IgD-negative memory B cell (primary cell): ENCODE measurements around the gene URGCP. TPM values are rescaled to one million over a fixed set of nuclear protein-coding genes. Genes with fewer than 3 reads are reported as not detected.

Experiments
- H3K27ac Mint-ChIP-seq, 3 donors: one replicate each; pipeline ENCODE4 v1.8.0; 2020 to 2022; ENCODE audit warnings: mild to moderate bottlenecking in 3 of 3, mixed read lengths in 3 of 3, moderate library complexity in 1 of 3
- H3K27me3 Mint-ChIP-seq: one replicate; pipeline ENCODE4 v1.8.0; 2021; ENCODE audit warnings: mixed read lengths
- H3K36me3 Mint-ChIP-seq: one replicate; pipeline ENCODE4 v1.8.0; 2020; ENCODE audit warnings: mild to moderate bottlenecking, mixed read lengths
- H3K4me1 Mint-ChIP-seq, 3 donors: one replicate each; pipeline ENCODE4 v1.8.0; 2020 to 2022; ENCODE audit warnings: mixed read lengths in 3 of 3, mild to moderate bottlenecking in 1 of 3
- H3K4me3 Mint-ChIP-seq, 4 donors: one replicate each; pipeline ENCODE4 v1.8.0; 2020 to 2022; ENCODE audit warnings: mild to moderate bottlenecking in 4 of 4, mixed read lengths in 4 of 4, moderate library complexity in 3 of 4
- H3K9me3 Mint-ChIP-seq, 3 donors: one replicate each; pipeline ENCODE4 v1.8.0; 2020 to 2021; ENCODE audit warnings: mixed read lengths in 3 of 3, mild to moderate bottlenecking in 1 of 3
- polyA plus RNA-seq: library from polyadenylated mRNA; unstranded; fragments of 300-500 nt; fragmentation: Illumina TruSeq; gene quantifications from one replicate; pipeline ENCODE4 v1.2.3, GENCODE V29; 2021

The URGCP gene
- polyA plus RNA-seq, 1 donor from 2014 or later, result 24.4 TPM

DNA sequence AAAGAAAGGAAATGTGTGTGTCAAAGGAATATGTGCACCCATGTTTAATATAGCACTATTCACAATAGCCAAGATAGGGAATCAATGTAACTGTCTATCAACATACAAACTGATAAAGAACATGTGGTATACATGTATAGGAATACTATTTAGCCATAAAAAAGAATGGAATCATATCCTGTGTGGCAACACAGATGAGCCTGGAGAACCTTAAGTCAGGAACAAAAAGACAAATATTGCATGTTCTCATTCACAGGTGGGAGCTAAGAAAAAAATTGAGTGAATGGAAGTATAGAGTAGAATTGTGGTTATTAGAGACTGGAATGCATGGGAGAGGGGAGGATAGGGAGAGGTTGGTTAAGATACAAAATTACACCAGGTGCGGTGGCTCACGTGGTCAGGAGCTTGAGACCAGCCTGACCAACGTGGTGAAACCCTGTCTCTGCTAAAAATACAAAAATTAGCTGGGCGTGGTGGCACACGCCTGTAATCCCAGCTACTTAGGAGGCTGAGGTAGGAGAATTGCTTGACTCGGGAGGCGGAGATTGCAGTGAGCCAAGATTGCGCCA is 10.5 kb downstream of the URGCP start:
- H3K27ac Mint-ChIP-seq, result no peak overlapping the region
- peaks cover 11% of the 10 kb centered on the region for H3K36me3 Mint-ChIP-seq
- peaks cover 0 to 4% (median 2%) of the 10 kb centered on the region in 3 donors for H3K9me3 Mint-ChIP-seq
- H3K4me1 Mint-ChIP-seq, result peaks cover 17 to 23% (median 18%) of the 10 kb centered on the region in 3 donors
- no peaks in the 10 kb centered on the region for H3K27me3 Mint-ChIP-seq
- H3K4me3 Mint-ChIP-seq, result peak overlapping the region in 2 of 4 donors; percentile 57 to 61

DNA sequence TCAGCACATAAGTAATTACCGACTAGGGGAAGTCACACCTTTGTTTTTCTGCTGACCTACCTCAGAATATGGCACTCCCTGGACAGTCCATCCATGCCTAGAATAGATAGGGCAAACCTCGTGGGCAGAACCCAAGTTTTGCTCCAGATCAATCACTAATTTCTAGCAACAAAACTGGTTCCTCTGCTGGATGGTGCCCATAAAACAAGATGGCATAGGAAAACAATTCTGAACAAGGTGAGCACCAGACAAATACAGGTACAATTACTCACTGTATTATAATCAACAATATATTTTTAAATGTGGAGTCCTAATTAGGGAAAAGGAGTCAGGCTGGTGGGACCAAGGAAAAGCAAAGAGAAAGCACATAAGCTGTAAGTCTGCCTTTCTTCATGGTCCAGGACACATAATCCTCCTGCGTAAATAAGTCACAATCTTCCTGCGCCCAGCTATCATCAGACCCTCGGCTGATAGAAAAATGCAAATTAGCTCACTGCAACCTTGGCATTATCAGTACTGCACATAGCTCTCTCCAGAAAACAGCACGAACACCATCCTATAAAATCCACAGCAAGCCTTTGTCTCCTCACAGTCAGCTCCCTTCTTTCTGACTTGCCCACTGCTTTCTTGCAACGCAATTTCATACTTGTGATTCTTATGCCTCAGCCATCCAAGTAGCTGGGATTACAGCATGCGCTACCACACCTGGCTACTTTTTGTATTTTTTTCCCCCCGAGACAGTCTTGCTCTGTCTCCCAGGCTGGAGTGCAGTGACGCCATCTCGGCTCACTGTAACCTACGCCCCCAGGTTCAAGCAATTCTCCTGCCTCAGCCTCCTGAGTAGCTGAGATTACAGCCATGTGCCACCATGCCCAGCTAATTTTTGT is 15.1 kb downstream of the URGCP start:
- Mint-ChIP-seq H3K27ac (no peak overlapping the region), H3K27me3 (no peaks in the 10 kb centered on the region), H3K4me1 (peaks cover 9 to 26% (median 24%) of the 10 kb centered on the region in 3 donors), H3K9me3 (peaks cover 0 to 4% (median 2%) of the 10 kb centered on the region in 3 donors), H3K36me3 (peaks cover 9% of the 10 kb centered on the region), H3K4me3 (no peak overlapping the region)

DNA sequence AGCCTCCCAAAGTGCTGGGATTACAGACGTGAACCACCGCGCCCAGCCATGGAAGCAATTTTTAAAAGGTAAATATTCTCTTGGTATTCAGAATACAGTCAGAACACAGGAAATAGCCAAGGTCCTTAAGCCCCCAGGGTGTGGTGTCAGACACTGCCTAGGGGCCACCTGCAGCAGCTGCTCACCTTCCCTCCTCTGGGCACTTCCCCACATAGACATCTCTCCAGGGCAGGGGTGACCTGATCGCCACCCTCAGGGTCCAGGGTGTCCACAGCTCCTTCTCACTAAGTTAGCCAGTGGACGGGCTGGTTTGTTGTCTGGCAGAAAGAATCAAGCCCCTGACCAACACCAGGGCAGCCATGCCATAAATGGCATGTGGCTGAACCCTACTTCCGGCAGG is 15.9 kb downstream of the URGCP start:
- Mint-ChIP-seq H3K27me3 (no peaks in the 10 kb centered on the region), H3K4me1 (peaks cover 9 to 24% (median 19%) of the 10 kb centered on the region in 3 donors), H3K27ac (no peak overlapping the region)

DNA sequence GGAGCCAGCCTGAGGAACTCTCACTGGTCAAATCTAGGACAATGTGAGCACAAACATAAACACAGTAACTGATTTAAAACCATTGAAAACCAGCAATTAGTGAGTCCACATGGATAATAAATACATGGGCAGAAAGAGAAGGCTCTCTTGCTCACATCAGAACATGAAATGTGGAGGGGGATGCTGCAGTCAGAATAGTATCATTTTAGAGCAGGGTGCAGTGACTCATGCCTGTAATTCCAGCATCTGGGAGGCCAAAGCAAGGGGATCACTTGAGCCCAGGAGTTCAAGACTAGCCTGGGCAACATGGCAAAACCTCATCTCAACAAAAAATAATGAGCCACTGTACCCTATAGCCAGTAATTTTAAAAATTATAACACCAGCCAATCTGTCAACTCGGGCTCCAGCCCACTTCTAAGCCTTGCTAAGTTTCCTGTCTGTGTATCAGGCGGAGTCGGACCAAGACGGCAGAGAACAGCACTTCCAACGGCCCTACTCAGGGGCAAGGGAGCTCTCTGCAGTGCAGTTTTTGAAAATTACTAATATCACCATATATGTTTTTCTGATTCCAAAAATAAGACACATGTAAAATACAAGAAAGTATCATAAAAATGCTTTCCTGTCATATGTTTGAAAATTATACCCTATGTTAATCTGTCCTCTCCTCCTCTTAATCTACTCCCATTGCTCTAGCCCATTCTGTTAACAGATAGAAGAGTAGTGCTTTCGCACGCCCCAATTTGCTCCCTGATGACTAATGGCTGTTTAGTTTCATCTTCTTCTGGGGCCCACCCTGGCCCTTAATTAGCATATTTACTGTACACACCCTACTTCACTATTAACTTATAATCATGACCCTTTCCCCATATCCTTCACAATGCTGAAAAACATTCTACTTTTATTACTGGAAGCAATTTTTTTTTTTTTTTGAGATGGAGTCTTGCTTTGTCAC is 17.1 kb downstream of the URGCP start:
- no peak overlapping the region for H3K4me3 Mint-ChIP-seq
- peaks cover 5% of the 10 kb centered on the region for H3K36me3 Mint-ChIP-seq
- H3K27ac Mint-ChIP-seq, result no peak overlapping the region
- H3K4me1 Mint-ChIP-seq, result peaks cover 9 to 22% (median 19%) of the 10 kb centered on the region in 3 donors
- no peaks in the 10 kb centered on the region for H3K27me3 Mint-ChIP-seq
- H3K9me3 Mint-ChIP-seq, result no peaks in the 10 kb centered on the region

More for the DNA sequence above, 15.9 kb downstream of the URGCP start:
- Mint-ChIP-seq H3K9me3 (no peaks in the 10 kb centered on the region), H3K36me3 (peaks cover 6% of the 10 kb centered on the region), H3K4me3 (no peak overlapping the region)

DNA sequence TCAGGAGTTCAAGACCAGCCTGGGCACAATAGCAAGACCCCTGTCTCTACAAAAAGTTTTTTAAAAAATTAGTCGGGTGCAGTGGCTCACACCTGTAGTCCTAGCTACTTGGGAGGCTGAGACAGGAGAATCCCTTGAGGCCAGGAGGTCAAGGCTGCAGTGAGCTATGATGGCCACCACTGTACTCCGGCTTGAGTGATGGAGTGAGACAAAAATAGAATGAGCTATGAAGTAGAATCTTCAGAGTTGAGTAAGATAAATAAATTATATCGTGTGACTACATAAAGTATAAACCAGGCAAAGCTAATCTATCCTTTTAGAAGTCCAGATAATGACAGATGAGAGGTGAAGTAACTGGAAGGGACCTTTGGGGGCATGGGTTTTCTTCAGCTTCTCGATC is 21.8 kb downstream of the URGCP start:
- H3K27me3 Mint-ChIP-seq, result no peaks in the 10 kb centered on the region
- H3K4me3 Mint-ChIP-seq, result no peak overlapping the region
- H3K9me3 Mint-ChIP-seq, result no peaks in the 10 kb centered on the region
- H3K27ac Mint-ChIP-seq, result no peak overlapping the region
- peaks cover 10% of the 10 kb centered on the region for H3K36me3 Mint-ChIP-seq
- H3K4me1 Mint-ChIP-seq, result peaks cover 0 to 8% (median 4%) of the 10 kb centered on the region in 3 donors

DNA sequence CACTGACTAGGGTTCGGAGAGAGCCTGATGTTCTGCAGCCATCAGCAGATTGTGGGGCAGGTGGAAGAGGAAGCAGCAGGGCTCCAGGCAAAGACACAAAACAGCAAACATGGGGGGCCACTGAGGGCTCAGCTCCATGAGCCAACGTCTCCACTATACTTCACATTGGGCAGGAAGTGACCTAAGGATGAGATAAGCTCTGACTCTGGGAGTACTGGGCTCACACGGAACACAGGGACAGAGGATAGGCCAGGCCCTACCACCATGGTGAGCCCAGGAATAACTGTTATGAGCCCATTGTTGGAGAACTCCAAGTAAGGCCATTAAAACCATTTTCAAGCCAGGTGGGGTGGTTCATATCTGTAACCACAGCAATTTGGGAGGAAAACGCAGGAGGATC is 22.2 kb downstream of the URGCP start:
- Mint-ChIP-seq H3K27me3 (no peaks in the 10 kb centered on the region), H3K36me3 (peaks cover 10% of the 10 kb centered on the region), H3K4me3 (no peak overlapping the region), H3K9me3 (no peaks in the 10 kb centered on the region), H3K4me1 (peaks cover 0 to 8% (median 0%) of the 10 kb centered on the region in 3 donors), H3K27ac (no peak overlapping the region)

DNA sequence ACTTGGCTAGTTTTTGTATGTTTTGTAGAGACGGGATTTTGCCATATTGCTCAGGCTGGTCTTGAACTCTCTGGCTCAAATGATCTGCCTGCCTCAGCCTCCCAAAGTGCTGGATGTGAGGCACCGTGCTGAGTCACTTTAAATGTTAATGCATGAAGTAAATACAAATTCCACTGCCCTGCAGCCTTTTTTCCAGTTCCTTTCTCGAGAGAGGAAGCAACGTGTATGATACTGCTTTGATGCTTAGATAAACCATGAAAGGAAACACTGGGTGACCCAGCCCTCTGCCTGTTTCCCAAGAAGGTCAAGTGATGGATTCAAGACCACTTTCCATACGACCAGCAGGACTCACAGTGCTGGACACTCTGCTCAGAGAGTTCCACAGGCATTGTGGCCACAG is 25.8 kb downstream of the URGCP start:
- Mint-ChIP-seq H3K27me3 (no peaks in the 10 kb centered on the region), H3K4me3 (no peak overlapping the region), H3K36me3 (peaks cover 10% of the 10 kb centered on the region), H3K9me3 (no peaks in the 10 kb centered on the region), H3K27ac (peak overlapping the region in 1 of 3 donors; percentile 53), H3K4me1 (peaks cover 0 to 6% (median 2%) of the 10 kb centered on the region in 3 donors)

DNA sequence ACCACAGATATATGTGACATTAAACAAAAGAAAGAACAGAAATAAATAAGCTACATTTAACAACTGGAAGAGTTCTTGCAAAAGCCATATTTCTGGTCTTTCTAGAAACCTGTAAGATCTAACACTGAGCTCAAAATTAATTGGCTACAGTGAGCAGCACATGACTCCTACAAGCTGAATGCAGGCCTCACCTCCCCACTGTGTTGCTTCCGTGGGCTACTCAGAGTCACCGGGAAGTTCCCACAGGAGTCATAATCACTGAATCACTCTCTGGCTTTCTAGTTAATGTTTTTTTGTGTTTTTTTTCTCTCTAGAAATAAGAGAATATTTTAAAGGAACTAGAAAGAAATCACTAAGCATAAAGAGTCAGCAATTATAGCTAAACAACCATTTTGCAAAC is 26.9 kb downstream of the URGCP start:
- Mint-ChIP-seq H3K36me3 (peaks cover 11% of the 10 kb centered on the region), H3K27ac (peak overlapping the region in 1 of 3 donors; percentile 62), H3K4me1 (peaks cover 0 to 6% (median 4%) of the 10 kb centered on the region in 3 donors), H3K27me3 (no peaks in the 10 kb centered on the region), H3K4me3 (no peak overlapping the region), H3K9me3 (no peaks in the 10 kb centered on the region)

DNA sequence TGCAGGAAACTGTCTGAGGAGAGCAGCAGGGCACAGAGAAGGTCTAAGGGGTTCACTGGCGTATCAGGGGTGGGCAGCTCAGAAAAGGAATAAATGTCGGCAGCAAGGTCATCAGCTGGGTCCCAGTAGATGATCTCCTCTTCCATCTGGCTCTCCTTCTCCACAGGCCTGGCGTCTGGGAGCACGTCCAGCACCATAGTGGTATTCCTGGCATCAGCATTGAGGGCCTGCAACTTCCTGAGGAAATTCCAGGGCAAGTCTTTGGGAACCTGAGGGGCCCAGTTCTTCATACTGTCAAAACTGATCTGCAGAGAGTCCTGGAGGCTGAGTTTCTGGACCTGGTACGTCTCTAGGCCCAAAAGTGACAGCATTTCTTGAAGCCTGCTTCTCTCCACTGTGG is 27.5 kb downstream of the URGCP start:
- H3K9me3 Mint-ChIP-seq, result no peaks in the 10 kb centered on the region
- H3K4me3 Mint-ChIP-seq, result no peak overlapping the region
- H3K36me3 Mint-ChIP-seq, result peaks cover 10% of the 10 kb centered on the region
- no peaks in the 10 kb centered on the region for H3K27me3 Mint-ChIP-seq
- peak overlapping the region in 1 of 3 donors; percentile 62 for H3K27ac Mint-ChIP-seq
- H3K4me1 Mint-ChIP-seq, result peaks cover 0 to 6% (median 4%) of the 10 kb centered on the region in 3 donors

DNA sequence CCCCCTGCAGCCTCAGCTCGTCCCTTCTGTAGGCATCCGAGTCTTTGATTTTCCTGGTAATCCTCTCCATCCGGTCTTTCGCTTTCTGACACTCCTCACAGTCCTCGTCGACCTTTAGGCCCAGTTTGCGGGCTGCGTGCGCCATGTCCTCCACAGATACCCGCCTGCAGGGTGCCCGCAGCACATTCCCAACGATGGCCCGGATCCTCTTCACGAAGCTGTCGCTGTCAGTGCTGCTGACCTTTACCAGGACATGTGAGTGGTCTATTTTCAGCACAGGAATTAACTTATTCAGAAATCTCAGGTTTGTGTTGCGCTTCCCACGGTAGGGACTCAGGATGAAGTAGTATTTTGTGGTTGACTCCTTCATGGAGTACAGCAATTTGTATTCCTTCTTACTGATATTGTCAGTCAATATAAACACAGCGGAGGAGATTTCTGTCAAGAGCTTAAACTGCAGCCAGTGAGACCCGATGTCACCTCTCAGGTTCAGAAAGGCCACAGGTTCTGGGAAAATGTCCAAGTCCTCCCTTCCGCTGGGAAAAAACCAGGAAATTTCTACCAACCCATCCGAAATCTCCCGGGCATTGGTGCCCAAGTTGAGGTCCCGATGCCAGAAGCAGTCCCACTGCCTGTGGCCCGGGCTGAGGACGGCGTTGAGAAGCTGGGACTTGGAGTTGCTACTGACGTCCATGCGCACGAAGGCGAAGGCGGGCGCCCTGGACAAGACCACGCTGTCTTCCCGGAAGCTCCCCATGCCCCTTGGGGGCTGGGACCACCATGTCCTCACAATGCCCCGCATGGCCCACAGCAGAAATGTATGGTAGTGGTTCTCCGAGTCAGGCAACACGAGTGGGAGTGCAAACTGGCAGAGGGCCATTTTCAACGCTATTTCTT is 28.2 kb downstream of the URGCP start:
- no peaks in the 10 kb centered on the region for H3K9me3 Mint-ChIP-seq
- no peak overlapping the region for H3K27ac Mint-ChIP-seq
- peaks cover 6% of the 10 kb centered on the region for H3K36me3 Mint-ChIP-seq
- no peaks in the 10 kb centered on the region for H3K27me3 Mint-ChIP-seq
- no peak overlapping the region for H3K4me3 Mint-ChIP-seq
- H3K4me1 Mint-ChIP-seq, result peaks cover 0 to 6% (median 4%) of the 10 kb centered on the region in 3 donors

DNA sequence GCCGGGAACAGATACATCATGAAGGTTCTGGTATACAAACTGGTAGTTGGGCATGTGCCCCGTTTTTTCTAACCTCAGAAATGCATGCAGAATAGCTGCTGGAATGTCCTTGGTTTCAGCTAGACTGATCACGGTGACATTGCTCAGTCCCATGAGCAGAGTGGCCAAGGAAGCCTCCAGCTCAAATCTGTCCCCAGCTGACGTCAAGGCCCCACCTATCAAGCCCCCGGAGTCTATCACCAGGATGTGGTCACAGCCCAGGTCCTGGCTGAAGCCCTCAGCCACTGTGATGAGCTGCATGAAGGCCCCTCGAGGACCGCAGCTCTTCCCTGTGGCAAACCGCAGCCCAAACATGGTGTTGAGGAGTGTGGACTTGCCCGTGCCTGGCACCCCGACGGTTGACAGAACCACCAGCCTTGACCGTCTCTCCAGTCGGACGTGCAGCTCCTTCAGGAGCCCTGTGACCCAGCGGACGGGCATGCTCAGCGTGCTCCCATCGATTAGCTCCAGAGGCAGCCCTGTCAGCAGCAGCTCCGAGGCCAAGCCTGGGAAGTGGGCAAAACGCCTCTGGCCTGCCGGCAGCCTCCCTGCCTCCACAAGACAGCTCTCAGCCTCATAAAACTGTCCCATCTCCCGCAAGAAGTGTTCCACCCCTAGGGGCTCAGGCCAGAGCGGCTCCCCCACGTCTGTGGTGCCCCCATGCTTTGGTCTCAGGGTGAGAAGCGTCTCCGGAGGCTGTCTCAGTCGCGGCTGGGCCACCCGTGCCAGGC is 29.2 kb downstream of the URGCP start:
- peaks cover 6% of the 10 kb centered on the region for H3K36me3 Mint-ChIP-seq
- no peak overlapping the region for H3K27ac Mint-ChIP-seq
- peaks cover 0 to 6% (median 4%) of the 10 kb centered on the region in 3 donors for H3K4me1 Mint-ChIP-seq
- no peaks in the 10 kb centered on the region for H3K9me3 Mint-ChIP-seq
- no peaks in the 10 kb centered on the region for H3K27me3 Mint-ChIP-seq
- H3K4me3 Mint-ChIP-seq, result peak overlapping the region in 1 of 4 donors; percentile 9

DNA sequence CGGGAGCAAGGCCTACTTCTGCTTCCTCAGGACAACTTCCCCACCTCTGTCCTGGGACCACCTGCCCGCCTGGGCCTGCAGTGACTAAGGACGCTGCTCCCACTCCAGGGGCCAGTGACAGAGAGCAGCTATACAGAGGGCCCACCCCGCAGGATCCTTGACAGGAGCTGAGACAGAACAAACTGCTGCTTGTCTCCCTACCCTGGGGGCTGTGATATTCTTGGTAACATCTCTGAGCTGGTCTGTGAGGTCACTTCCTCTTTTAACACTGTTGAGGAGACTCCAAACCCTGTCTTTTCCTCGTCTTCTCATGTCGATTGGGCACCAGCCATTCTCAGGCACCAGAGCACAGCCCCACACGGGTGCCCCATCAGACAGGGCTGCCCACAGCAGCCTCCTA is 30.2 kb downstream of the URGCP start:
- peak overlapping the region in 1 of 3 donors; percentile 31 for H3K27ac Mint-ChIP-seq
- no peaks in the 10 kb centered on the region for H3K9me3 Mint-ChIP-seq
- no peaks in the 10 kb centered on the region for H3K27me3 Mint-ChIP-seq
- peaks cover 0 to 6% (median 4%) of the 10 kb centered on the region in 3 donors for H3K4me1 Mint-ChIP-seq
- peaks cover 6% of the 10 kb centered on the region for H3K36me3 Mint-ChIP-seq
- H3K4me3 Mint-ChIP-seq, result no peak overlapping the region

DNA sequence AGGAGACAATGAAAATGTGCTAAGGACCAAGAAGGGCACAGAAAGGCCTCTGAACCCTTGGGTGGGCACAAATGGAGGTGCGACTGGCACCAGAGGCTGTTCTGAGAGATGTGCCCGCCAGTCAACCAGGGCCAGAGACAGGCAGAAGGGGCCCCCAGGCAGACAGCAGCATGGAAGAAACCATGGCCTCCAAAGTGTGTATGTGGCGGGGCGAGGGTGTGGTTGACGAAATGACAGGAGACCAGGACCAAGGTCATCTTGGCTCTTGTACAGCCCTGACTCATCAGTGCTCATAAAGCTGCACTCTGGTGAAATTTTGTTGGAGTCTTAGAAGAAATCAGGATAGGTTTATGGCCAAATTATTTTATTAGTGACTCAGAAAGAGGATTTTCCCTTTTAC is 33.1 kb downstream of the URGCP start:
- Mint-ChIP-seq H3K27ac (no peak overlapping the region), H3K4me3 (no peak overlapping the region), H3K27me3 (no peaks in the 10 kb centered on the region)

More for the DNA sequence above, 33.1 kb downstream of the URGCP start:
- H3K9me3 Mint-ChIP-seq, result no peaks in the 10 kb centered on the region
- H3K36me3 Mint-ChIP-seq, result peaks cover 4% of the 10 kb centered on the region
- H3K4me1 Mint-ChIP-seq, result peaks cover 13 to 17% (median 13%) of the 10 kb centered on the region in 3 donors
